Natural killer cell treated with Interleukin-12 subunit alpha and Interleukin-12 subunit beta and Interleukin-15 and Interleukin-18, amount 100 ng/mL, for 72 hours (primary cell): ENCODE measurements around the gene ATAT1. TPM values are rescaled to one million over a fixed set of nuclear protein-coding genes. Genes with fewer than 3 reads are reported as not detected.
A peak's percentile ranks its signal among the peaks of the same experiment; 100 is the strongest.
"Not testable (repeated sequence)": the region's sequence is repeated elsewhere in the genome, so short reads cannot be mapped to it uniquely, and the experiment has no call there.

Source experiments
- ATAC-seq, 2 donors: fragments of 150-1000 bp; cut with Tn5 transposase in 1 of 2; sonication (Bioruptor Pico), chemical (Tn5 transposase) in 1 of 2; 2 replicates each; pipeline ENCODE4 v1.10.0; 2021
- DNase-seq: peaks from one replicate; pipeline ENCODE4 v3.0.0; 2022; ENCODE audit warnings: low spot score
- H3K27ac Mint-ChIP-seq, 2 donors: 1 replicate in 1 of 2; 2 replicates in 1 of 2; pipeline ENCODE4 v1.8.0; 2022; ENCODE audit warnings: mixed read lengths in 2 of 2, mild to moderate bottlenecking in 1 of 2, moderate library complexity in 1 of 2
- H3K27me3 Mint-ChIP-seq, 2 donors: 1 replicate in 1 of 2; 2 replicates in 1 of 2; pipeline ENCODE4 v1.8.0; 2022; ENCODE audit warnings: mixed read lengths in 2 of 2
- H3K36me3 Mint-ChIP-seq: one replicate; pipeline ENCODE4 v1.8.0; 2022; ENCODE audit warnings: mixed read lengths
- H3K4me1 Mint-ChIP-seq, 2 donors: 1 replicate in 1 of 2; 2 replicates in 1 of 2; pipeline ENCODE4 v1.8.0; 2022; ENCODE audit warnings: low read depth in 2 of 2, mixed read lengths in 2 of 2, mild to moderate bottlenecking in 1 of 2
- H3K4me3 Mint-ChIP-seq: one replicate; pipeline ENCODE4 v1.8.0; 2022; ENCODE audit warnings: mixed read lengths
- H3K9me3 Mint-ChIP-seq: 2 replicates; pipeline ENCODE4 v1.8.0; 2022; ENCODE audit warnings: mixed read lengths
- total RNA-seq, 2 donors: library from RNA; stranded (reverse); gene quantifications; one replicate each; pipeline ENCODE4 v1.2.3, GENCODE V29; 2022

The ATAT1 gene
- total RNA-seq, 2 donors from 2014 or later: 7.3 to 15.8 TPM

DNA sequence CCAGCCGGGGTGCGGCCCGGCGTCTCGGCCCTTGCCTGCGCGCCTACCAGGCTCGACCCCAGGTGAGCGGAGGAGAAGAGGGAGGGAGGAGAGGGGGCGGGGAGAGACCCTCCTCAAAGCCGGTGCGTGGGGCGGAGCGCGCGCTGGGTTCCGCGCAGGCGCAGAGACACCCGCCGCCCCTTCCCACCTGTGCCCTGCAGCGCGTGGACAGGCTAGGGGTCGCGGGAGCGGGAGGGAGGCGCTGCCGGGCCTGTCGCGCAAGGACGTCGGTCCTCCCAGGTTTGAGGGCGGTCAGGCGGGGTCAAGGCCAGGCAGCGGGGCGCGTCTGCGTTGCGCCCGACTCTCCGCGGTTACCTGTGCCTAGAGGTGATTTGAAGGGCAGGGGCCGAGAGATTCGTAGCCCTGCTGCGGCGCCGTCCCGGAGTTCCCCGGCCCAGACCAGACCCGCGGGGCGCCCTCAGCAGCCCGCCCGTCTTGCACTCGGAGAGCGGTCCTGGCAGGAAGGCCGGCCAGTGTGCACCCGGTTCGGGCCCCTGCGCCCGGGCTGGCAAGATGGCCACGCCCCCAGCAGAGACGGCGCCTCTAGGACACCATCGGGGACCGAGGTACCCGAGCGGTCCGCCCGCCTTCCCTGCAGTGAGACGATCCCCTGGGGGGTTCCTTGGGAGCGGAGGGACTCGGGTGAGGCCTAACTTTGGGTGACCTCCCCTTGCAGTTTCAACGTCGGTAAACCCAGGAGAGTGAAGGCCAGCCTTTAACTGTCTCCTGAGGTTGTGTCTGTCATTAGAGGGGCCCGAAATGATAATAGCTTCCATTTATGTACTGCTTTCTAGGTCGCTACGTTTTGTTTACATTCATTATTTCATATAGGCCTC lies 20.8 kb downstream of the ATAT1 start:
- H3K9me3 Mint-ChIP-seq: no peaks in the 10 kb centered on the region
- peak; percentile 90 for DNase-seq
- H3K36me3 Mint-ChIP-seq: peaks cover 11% of the 10 kb centered on the region

DNA sequence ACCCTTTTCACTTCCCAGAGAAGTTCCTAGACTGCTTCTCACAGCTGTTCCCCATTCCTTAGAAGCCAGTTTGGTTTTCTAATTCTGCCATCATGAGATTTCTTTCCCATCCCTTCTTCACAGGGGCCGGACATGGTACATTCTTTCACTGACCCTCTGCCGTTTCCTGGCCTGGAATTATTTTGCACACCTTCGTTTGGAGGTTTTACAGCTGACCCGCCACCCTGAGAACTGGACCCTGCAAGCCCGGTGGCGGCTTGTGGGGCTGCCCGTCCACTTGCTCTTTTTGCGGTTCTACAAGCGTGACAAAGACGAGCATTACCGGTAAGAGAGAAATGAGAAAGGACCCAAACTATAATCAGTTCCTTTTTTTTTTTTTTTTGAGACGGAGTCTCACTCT lies 24.5 kb downstream of the ATAT1 start:
- peaks cover 21% of the 10 kb centered on the region for H3K36me3 Mint-ChIP-seq
- H3K27me3 Mint-ChIP-seq: no peaks in the 10 kb centered on the region
- peak overlapping the region in 1 of 2 donors; percentile 18 for H3K27ac Mint-ChIP-seq

More for the DNA sequence above, 20.8 kb downstream of the ATAT1 start:
- H3K27ac Mint-ChIP-seq: peak overlapping the region; percentile 80 to 93
- peaks cover 14 to 25% of the 10 kb centered on the region in 2 donors for H3K4me1 Mint-ChIP-seq
- ATAC-seq: peak; percentile 87 to 89
- no peaks in the 10 kb centered on the region for H3K27me3 Mint-ChIP-seq
- H3K4me3 Mint-ChIP-seq: peak overlapping the region; percentile 87

DNA sequence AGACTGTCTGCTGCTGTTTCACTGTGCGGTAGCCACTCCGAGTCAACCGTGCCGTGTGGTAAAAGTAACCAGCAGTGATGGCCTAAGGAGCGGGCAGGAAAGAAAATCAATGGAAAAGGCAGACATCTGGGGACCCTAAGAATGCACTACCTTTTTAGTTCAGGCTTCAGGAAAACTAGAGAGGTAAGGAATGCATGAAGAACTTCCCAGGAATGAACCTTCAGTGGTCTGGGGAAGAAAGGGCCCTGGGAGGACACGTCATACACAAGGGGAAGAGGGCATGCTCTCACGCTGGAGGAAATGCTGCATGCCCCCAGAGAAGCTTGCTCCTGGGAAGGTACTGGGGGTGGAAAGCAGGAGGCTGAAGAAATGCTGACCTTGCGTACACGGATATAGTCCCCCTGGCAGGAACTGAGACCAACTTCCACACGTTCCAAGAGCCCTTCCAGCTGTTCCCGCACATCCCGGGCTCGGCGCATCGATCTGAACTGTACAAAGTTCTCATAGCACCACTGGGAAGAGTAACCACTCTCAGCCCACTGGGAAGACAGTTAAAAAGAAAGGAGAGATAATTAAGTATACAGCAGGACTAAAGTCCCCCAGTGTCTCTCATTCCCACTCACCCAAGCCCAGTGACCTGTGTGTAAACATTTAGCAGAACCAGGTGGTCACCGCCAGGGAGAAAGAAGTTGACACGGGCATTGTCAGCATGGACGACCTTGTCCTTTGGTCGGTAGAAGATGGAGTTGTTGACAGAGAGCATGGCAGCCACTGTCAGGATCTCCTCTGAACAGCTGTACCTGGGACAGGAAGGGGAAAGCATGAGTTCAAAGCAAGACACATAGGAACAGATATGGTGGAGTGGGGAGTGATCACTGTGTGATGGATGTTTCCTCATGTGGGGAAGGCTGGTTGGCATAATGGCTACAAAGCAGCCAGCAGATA lies 28.4 kb downstream of the ATAT1 start:
- no peaks in the 10 kb centered on the region for H3K27me3 Mint-ChIP-seq
- no peaks in the 10 kb centered on the region for H3K9me3 Mint-ChIP-seq
- H3K27ac Mint-ChIP-seq: peak overlapping the region in 1 of 2 donors; percentile 17
- H3K36me3 Mint-ChIP-seq: peaks cover 47% of the 10 kb centered on the region
- DNase-seq: no peak
- no peak overlapping the region for H3K4me3 Mint-ChIP-seq
- H3K4me1 Mint-ChIP-seq: peaks cover 0 to 10% of the 10 kb centered on the region in 2 donors
- no peak for ATAC-seq

More for the DNA sequence above, 24.5 kb downstream of the ATAT1 start:
- Mint-ChIP-seq H3K9me3 (no peaks in the 10 kb centered on the region), H3K4me3 (no peak overlapping the region), H3K4me1 (peaks cover 6 to 13% of the 10 kb centered on the region in 2 donors)
- no peak for ATAC-seq
- DNase-seq: no peak

DNA sequence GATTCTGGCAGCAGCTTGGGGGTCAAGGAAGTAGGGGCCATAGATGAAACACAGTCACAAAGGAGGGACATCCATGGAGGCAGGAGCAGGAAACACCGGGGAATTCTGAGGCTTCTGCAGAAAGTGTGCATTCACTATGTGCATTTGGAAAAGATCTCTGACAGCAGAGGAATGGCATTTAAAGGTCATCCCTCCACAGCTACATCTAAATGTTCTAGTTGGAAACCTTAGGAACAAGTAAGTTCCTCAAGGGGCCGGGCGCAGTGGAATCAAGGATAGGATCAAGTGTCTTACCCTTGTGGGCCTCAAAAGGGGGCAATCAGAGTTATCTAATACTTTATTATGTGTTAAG lies 29.0 kb downstream of the ATAT1 start:
- ATAC-seq: no peak
- H3K4me1 Mint-ChIP-seq: peaks cover 0 to 10% of the 10 kb centered on the region in 2 donors
- no peaks in the 10 kb centered on the region for H3K27me3 Mint-ChIP-seq
- no peak overlapping the region for H3K4me3 Mint-ChIP-seq
- no peak for DNase-seq
- H3K36me3 Mint-ChIP-seq: peaks cover 49% of the 10 kb centered on the region
- H3K27ac Mint-ChIP-seq: no peak overlapping the region
- H3K9me3 Mint-ChIP-seq: no peaks in the 10 kb centered on the region

DNA sequence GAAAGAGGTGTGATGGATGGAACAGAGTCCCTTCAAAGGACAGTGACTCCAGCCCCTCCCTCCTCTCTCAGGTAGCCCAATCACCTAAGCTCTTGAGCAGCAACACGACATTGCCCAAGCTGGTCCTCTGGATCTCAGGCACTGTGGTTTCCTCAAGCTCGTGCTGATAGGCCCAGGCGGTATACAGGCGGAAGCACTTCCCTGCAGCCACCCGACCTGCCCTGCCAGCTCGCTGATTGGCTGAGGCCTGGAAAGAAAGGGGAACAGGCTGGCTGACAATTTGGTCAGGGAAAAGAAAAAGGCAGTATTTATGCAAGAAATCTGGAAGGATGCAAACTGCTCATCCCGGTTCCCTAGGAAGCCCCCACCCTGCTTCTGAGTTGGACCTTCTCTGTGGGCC lies 29.8 kb downstream of the ATAT1 start:
- peaks cover 0 to 10% of the 10 kb centered on the region in 2 donors for H3K4me1 Mint-ChIP-seq
- no peak for DNase-seq
- H3K9me3 Mint-ChIP-seq: no peaks in the 10 kb centered on the region
- peaks cover 51% of the 10 kb centered on the region for H3K36me3 Mint-ChIP-seq
- H3K27me3 Mint-ChIP-seq: no peaks in the 10 kb centered on the region
- no peak overlapping the region for H3K4me3 Mint-ChIP-seq
- no peak overlapping the region for H3K27ac Mint-ChIP-seq
- ATAC-seq: no peak

DNA sequence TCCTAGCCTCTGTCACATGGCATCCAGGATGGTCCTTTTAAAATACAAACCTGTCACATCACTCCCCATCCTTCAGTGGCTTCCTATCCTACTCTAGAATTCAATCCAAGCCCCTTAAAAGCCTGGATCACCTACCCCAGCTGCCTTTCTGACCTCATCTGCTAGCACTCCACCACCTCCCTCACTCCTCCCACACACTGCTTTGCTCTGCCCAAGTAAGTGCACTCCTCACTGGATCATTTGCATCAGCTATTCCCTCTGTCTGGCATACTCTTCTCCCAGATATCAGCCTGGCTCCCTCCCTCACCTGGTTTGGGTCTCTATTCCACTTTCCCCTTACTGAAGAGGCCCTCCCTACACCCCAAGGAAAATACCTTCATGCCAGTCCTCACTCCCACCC lies 30.8 kb downstream of the ATAT1 start:
- Mint-ChIP-seq H3K9me3 (no peaks in the 10 kb centered on the region), H3K27ac (peak overlapping the region in 1 of 2 donors; percentile 1), H3K36me3 (peaks cover 54% of the 10 kb centered on the region), H3K27me3 (no peaks in the 10 kb centered on the region), H3K4me1 (peaks cover 0 to 7% of the 10 kb centered on the region in 2 donors), H3K4me3 (no peak overlapping the region)
- no peak for ATAC-seq
- DNase-seq: no peak

DNA sequence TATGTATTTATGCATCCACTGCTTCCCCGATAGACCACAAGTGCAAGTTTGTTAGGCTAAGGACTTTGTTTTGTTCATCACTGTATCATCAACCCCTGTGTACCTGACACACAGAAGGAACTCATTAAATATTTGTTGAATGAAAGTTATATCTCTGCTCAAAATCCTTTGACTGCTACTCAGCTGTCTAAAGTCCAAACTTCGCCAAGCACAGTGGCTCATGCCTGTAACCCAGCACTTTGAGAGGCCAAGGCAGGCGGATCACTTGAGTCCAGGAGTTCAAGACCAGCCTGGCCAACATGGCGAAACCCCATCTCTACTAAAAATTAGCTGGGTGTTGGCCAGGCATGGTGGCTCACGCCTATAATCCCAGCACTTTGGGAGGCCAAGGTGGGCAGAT lies 31.2 kb downstream of the ATAT1 start:
- H3K27ac Mint-ChIP-seq: peak overlapping the region in 1 of 2 donors; percentile 1
- not testable (repeated sequence) for H3K27me3 Mint-ChIP-seq
- peaks cover 57% of the 10 kb centered on the region for H3K36me3 Mint-ChIP-seq

DNA sequence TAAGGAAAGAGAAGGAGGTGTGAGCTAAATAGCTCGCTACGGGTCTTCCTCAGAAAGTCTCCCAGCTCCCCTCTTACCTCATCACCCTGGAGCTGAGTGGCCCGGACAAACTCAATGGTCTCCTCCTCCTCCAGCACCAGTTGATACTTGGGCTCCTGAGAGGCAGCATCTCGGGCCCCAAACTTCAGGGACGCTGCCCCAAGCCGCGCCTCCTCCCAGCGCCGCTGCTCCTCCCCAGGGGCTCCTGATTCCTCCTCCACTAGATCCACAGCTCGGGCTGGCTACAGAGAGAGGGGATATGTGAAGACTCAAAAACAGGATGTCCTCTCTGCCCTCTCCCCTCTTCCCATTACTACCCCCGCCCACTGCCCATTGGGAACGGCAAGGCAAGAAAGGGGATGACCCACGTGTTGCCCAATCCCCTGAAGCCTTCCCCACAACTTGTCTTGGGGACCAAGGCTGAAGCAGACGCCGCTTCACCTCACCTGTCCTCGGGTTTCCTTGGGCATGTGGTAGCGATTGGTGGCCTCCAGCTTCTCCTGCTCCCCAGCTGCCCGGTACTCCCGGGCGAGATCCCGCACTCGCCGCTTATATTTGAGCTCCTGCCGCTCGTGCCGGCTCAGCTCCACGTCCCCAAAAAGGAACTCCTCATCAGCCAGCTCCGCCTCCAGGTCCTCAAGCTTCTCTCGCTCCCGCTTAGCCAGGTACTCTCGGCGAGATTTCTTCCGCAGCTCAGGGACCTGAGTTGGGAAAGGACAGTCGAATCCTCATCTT lies 38.5 kb downstream of the ATAT1 start:
- H3K9me3 Mint-ChIP-seq: no peaks in the 10 kb centered on the region
- H3K4me3 Mint-ChIP-seq: no peak overlapping the region
- peak overlapping the region in 1 of 2 donors; percentile 43 for H3K27ac Mint-ChIP-seq
- no peak for DNase-seq
- H3K36me3 Mint-ChIP-seq: peaks cover 23% of the 10 kb centered on the region
- no peaks in the 10 kb centered on the region for H3K27me3 Mint-ChIP-seq
- H3K4me1 Mint-ChIP-seq: peaks cover 1 to 6% of the 10 kb centered on the region in 2 donors
- ATAC-seq: no peak

More for the DNA sequence above, 31.2 kb downstream of the ATAT1 start:
- H3K9me3 Mint-ChIP-seq, ATAC-seq, DNase-seq, H3K4me1 Mint-ChIP-seq, H3K4me3 Mint-ChIP-seq: not testable (repeated sequence)

DNA sequence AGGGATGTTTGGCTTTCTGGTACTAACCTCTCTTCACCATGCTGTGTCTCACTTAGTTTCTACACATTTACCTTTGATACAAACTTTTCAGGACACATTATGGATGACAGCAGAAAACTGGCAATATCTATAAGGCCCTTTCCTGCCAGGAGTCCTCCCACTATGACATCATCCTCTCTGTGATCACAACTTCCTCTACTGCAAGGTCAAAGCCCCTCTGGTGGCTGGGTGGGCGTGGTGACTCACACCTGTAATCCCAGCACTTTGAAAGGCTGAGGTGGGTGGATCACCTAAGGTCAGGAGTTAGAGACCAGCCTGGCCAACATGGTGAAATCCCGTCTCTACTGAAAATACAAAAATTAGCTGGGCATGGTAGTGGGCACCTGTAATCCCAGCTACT lies 39.6 kb downstream of the ATAT1 start:
- ATAC-seq, H3K4me3 Mint-ChIP-seq: not testable (repeated sequence)
- H3K36me3 Mint-ChIP-seq: peaks cover 28% of the 10 kb centered on the region

DNA sequence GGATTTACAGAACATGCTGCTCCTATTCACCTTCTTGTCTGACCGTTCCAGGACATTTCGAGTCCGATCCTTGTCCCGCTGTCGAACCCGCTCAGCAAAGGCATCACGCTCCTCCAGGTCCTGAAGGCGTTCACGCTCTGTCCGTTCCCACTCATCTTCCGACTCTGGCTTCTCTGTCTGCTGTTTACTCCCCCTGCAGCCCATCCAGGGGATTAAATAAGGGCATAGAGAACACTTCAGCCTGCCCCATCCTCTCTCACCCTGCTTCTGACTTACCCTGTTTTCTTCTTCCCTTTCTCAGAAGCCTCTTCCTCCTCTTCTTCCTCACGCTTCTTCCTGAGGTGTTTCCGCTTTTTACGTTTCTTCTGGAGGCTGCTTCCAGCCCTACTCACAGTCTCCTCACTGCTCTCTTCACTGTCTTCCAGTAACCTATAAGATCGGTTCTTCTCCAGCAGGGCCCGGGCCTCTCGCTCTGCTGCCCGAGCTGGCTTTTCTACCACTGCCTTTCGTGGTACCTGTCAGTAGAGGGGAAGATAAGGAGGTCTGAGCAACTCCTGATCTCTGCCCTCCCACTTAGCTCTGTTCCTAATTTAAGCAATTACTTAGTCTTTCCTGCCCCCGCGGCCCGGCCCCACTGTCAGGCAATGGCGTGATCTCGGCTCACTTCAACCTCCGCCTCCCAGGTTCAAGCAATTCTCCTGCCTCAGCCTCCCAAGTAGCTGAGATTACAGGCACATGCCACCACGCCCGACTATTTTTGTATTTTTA lies 44.3 kb downstream of the ATAT1 start:
- Mint-ChIP-seq H3K4me3 (peak overlapping the region; percentile 76), H3K27me3 (no peaks in the 10 kb centered on the region), H3K9me3 (no peaks in the 10 kb centered on the region), H3K36me3 (peaks cover 8% of the 10 kb centered on the region), H3K27ac (peak overlapping the region; percentile 29 to 39), H3K4me1 (peaks cover 16 to 29% of the 10 kb centered on the region in 2 donors)
- no peak for ATAC-seq
- no peak for DNase-seq

More for the DNA sequence above, 39.6 kb downstream of the ATAT1 start:
- not testable (repeated sequence) for H3K9me3 Mint-ChIP-seq, DNase-seq, H3K27ac Mint-ChIP-seq, H3K27me3 Mint-ChIP-seq
- peaks cover 13% of the 10 kb centered on the region in 2 donors for H3K4me1 Mint-ChIP-seq

DNA sequence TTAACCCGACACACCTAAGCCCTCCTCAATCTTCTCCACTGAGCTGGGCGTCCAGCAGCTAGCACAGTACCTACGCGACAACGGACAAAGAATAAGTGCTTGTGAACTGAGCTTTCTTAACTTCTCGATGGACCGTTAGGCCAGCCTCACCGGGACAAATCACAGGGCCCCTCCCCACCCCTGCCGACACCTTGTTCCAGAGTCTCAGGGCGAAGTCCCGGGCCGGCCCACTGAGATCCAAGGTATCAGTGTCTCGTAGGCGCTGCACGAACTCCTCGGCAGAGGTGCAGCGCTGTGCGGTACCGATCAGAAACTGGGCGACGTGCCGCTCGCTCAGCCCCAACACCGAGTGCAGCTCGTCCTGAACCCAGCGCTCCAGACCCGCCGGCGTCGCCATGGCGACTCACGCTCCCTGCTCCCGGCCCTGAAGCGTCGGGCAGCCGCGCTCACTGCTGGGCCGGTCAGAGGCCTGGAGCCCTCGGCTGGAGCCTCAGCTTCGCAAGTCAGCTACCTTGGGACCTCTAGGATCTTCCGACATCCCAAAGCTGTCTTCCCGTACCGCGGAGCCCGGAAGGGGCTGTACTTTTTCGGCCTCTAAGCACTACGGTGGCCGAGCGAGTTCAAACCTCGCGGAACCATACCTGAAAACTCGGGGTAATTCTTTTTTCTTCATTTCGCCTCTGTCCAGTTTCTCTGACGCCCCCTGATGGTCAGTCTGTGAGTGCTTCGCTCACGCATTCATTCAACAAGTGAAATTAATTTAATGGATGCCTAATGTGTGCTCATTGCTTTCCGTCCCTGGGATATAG lies 46.0 kb downstream of the ATAT1 start, which contains the start of gene DHX16:
TSS of gene DHX16 (minus strand) at position 562 of the 809 bp plus-strand sequence. CDS start at position 397, 165 bp downstream.
- Mint-ChIP-seq H3K27me3 (no peaks in the 10 kb centered on the region), H3K9me3 (no peaks in the 10 kb centered on the region), H3K4me1 (peaks cover 23 to 35% of the 10 kb centered on the region in 2 donors), H3K4me3 (peak within 1 kb of the TSS; percentile 76), H3K36me3 (peaks cover 16% of the 10 kb centered on the region), H3K27ac (peak within 1 kb of the TSS; percentile 67 to 84)
- DNase-seq (peak; percentile 94), ATAC-seq (peak; percentile 87 to 92)
